Neural progenitor cell (in vitro differentiated cells): ENCODE data around the gene UGGT2. TPM values are rescaled to one million over a fixed set of nuclear protein-coding genes. Genes with fewer than 3 reads are reported as not detected.
A peak's percentile ranks its signal among the peaks of the same experiment; 100 is the strongest.

Experiments
- DNase-seq: peaks from one replicate; pipeline ENCODE4 v3.0.0-alpha.2; 2016; ENCODE audit warnings: low spot score
- H2AFZ ChIP-seq: fragments of 200-600 bp; sonication (generic); replicated peaks from 2 replicates; pipeline ENCODE4 v1.6.1; 2016; ENCODE audit warnings: antibody characterized with exemption
- H3F3A ChIP-seq: fragments of 200-600 bp; sonication (generic); 2 replicates; pipeline ENCODE4 v1.6.1; 2016; ENCODE audit warnings: antibody characterized with exemption, low read depth
- H3K27ac ChIP-seq: fragments of 200-600 bp; sonication (generic); 2 replicates; pipeline ENCODE4 v1.5.1; 2016; ENCODE audit warnings: mild to moderate bottlenecking
- H3K27me3 ChIP-seq: fragments of 200-600 bp; sonication (generic); 2 replicates; pipeline ENCODE4 v1.6.1; 2016; ENCODE audit warnings: mild to moderate bottlenecking, moderate library complexity
- H3K36me3 ChIP-seq: fragments of 200-600 bp; sonication (generic); 2 replicates; pipeline ENCODE4 v1.5.1; 2016
- H3K4me1 ChIP-seq: fragments of 200-600 bp; sonication (generic); 2 replicates; pipeline ENCODE4 v1.6.1; 2016; ENCODE audit warnings: mixed run types
- H3K4me2 ChIP-seq: fragments of 200-600 bp; sonication (generic); 2 replicates; pipeline ENCODE4 v1.6.1; 2016
- H3K4me3 ChIP-seq: fragments of 200-600 bp; sonication (generic); 2 replicates; pipeline ENCODE4 v1.5.1; 2016
- H3K79me2 ChIP-seq: fragments of 200-600 bp; sonication (generic); 2 replicates; pipeline ENCODE4 v1.6.1; 2016; ENCODE audit warnings: low read depth
- H3K9ac ChIP-seq: fragments of 200-600 bp; sonication (generic); 2 replicates; pipeline ENCODE4 v1.6.1; 2016
- H3K9me3 ChIP-seq: fragments of 200-600 bp; sonication (generic); 2 replicates; pipeline ENCODE4 v1.5.1; 2016; ENCODE audit warnings: low read depth
- H4K20me1 ChIP-seq: fragments of 200-600 bp; sonication (generic); 2 replicates; pipeline ENCODE4 v1.6.1; 2016; ENCODE audit warnings: low read depth
- H3K27ac Mint-ChIP-seq: 3 replicates; pipeline ENCODE4 v1.8.0; 2021; ENCODE audit warnings: mixed read lengths
- H3K27me3 Mint-ChIP-seq: 2 replicates; pipeline ENCODE4 v1.8.0; 2022; ENCODE audit warnings: low read depth, mild to moderate bottlenecking, inconsistent platforms, moderate library complexity, mixed read lengths; ENCODE audit not compliant: insufficient read depth
- H3K36me3 Mint-ChIP-seq: 3 replicates; pipeline ENCODE4 v1.8.0; 2021; ENCODE audit warnings: mixed read lengths
- H3K4me1 Mint-ChIP-seq: 3 replicates; pipeline ENCODE4 v1.8.0; 2021; ENCODE audit warnings: mixed read lengths
- H3K4me3 Mint-ChIP-seq: 3 replicates; pipeline ENCODE4 v1.8.0; 2021; ENCODE audit warnings: mild to moderate bottlenecking, moderate library complexity, mixed read lengths
- H3K9me3 Mint-ChIP-seq: 3 replicates; pipeline ENCODE4 v1.8.0; 2020; ENCODE audit warnings: mixed read lengths
- CTCF ChIP-seq: fragments of 200-600 bp; sonication (generic); IDR thresholded peaks from 2 replicates; pipeline ENCODE4 v1.5.1; 2017; ENCODE audit warnings: antibody characterized with exemption, mild to moderate bottlenecking
- EZH2 ChIP-seq: fragments of 200-600 bp; sonication (generic); IDR thresholded peaks from 2 replicates; pipeline ENCODE4 v1.6.1; 2017; ENCODE audit warnings: antibody characterized with exemption, mild to moderate bottlenecking, moderate library complexity
- EZH2phosphoT487 ChIP-seq: fragments of 200-600 bp; sonication (generic); IDR thresholded peaks from 2 replicates; pipeline ENCODE4 v1.6.1; 2017; ENCODE audit warnings: antibody characterized with exemption
- total RNA-seq: library from RNA; depleted of rRNA; stranded (reverse); fragments of >200 nt; gene quantifications from 2 replicates; pipeline ENCODE4 v1.2.3, GENCODE V29; 2015; ENCODE audit warnings: low replicate concordance

UGGT2 gene
- total RNA-seq, 1 donor from 2014 or later: 70.4 TPM

- Mint-ChIP-seq H3K4me1 (peaks cover 6% of the 10 kb centered on the region), H3K27me3 (no peaks in the 10 kb centered on the region), H3K4me3 (no peak overlapping the region), H3K27ac (no peak overlapping the region), H3K9me3 (no peaks in the 10 kb centered on the region), H3K36me3 (no peaks in the 10 kb centered on the region)
- no peaks in the 10 kb centered on the region for H3K4me1 ChIP-seq
- no peak overlapping the region for H3K4me2 ChIP-seq
- H3K36me3 ChIP-seq: no peaks in the 10 kb centered on the region
- H3F3A ChIP-seq: no peaks in the 10 kb centered on the region
- no peak for DNase-seq
- no peak overlapping the region for H2AFZ ChIP-seq
- no peak overlapping the region for H3K4me3 ChIP-seq
- peaks cover 14% of the 10 kb centered on the region for H3K27me3 ChIP-seq
- no peaks in the 10 kb centered on the region for H3K79me2 ChIP-seq
- H3K9me3 ChIP-seq: no peaks in the 10 kb centered on the region
- H4K20me1 ChIP-seq: no peaks in the 10 kb centered on the region
- H3K9ac ChIP-seq: no peak overlapping the region
- no peak overlapping the region for H3K27ac ChIP-seq
- TF ChIP-seq CTCF: no peak
- no peak for TF ChIP-seq EZH2
- no peak for TF ChIP-seq EZH2phosphoT487
Measured at GRCh38 chr13:96081888-96082287, 28.7 kb upstream of the UGGT2 start.

DNA sequence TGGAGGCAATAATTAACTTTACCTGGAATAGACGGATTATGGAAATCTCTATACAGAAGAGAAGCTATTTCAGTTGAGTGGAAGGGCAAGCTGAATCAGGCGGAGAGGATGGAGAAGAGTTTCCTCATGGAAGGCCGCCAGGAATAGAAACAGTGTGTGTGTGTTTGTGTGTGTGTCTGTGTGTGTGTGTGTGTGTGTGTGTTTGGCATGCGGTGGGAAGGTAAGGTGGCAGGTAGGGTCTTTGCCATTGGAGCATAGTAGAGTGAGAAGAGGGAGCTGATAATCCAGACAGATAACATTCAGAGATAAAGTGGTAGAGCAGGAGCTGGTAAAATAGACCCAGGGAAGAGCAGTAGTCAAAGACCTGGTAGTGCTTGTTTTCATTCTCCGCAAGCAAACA lies 27.5 kb upstream of the UGGT2 start:
- no peaks in the 10 kb centered on the region for H3K79me2 ChIP-seq
- no peak overlapping the region for H3K9ac ChIP-seq
- H3K36me3 ChIP-seq: no peaks in the 10 kb centered on the region
- no peak overlapping the region for H3K4me3 ChIP-seq
- H3K4me2 ChIP-seq: no peak overlapping the region
- H3K27ac ChIP-seq: no peak overlapping the region
- no peak for DNase-seq
- H4K20me1 ChIP-seq: no peaks in the 10 kb centered on the region
- no peaks in the 10 kb centered on the region for H3K27me3 Mint-ChIP-seq
- no peak overlapping the region for H3K4me3 Mint-ChIP-seq
- peaks cover 2% of the 10 kb centered on the region for H3K27me3 ChIP-seq
- no peaks in the 10 kb centered on the region for H3K9me3 ChIP-seq
- no peak overlapping the region for H3K27ac Mint-ChIP-seq
- no peak overlapping the region for H2AFZ ChIP-seq
- peaks cover 5% of the 10 kb centered on the region for H3K4me1 Mint-ChIP-seq
- H3K9me3 Mint-ChIP-seq: no peaks in the 10 kb centered on the region
- H3K4me1 ChIP-seq: no peaks in the 10 kb centered on the region
- no peak for TF ChIP-seq EZH2phosphoT487
- no peak for TF ChIP-seq EZH2
- TF ChIP-seq CTCF: no peak
- no peaks in the 10 kb centered on the region for H3K36me3 Mint-ChIP-seq
- H3F3A ChIP-seq: no peaks in the 10 kb centered on the region

DNA sequence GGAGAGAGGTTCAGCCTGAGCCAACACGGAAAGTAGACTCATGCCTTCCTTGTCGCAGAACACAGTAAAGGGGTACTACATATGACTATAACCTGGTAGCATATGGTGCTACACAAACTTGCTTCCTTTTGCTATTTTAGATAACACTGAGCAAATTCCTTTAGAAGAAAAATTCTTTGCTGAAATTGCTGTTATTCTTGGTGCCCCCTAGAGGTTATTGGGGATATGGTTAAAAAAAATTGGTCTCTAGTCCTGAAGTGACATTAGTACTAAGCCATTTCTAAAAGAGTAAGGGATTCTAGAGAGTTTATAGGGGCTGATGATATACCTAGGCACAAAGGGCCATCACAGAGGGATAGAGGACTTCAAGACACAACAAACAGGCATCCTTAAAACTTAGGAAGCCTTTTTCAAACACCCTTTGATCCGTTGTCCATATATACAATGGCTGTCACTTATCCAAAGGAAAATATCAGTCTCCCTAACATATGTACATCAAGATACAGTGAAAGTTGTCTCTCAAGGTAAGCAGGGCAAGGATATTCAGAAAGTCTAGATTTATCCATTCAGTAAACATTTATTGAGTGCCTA lies 22.8 kb upstream of the UGGT2 start:
- H3K27ac Mint-ChIP-seq: no peak overlapping the region
- Histone ChIP-seq H3K9ac (no peak overlapping the region), H3K27me3 (no peaks in the 10 kb centered on the region), H3K36me3 (no peaks in the 10 kb centered on the region), H3K4me2 (no peak overlapping the region), H3K4me3 (no peak overlapping the region), H3K79me2 (no peaks in the 10 kb centered on the region), H3K9me3 (no peaks in the 10 kb centered on the region), H2AFZ (no peak overlapping the region), H3F3A (no peaks in the 10 kb centered on the region), H3K4me1 (no peaks in the 10 kb centered on the region), H3K27ac (no peak overlapping the region), H4K20me1 (no peaks in the 10 kb centered on the region)
- H3K9me3 Mint-ChIP-seq: no peaks in the 10 kb centered on the region
- H3K4me3 Mint-ChIP-seq: no peak overlapping the region
- no peak for TF ChIP-seq EZH2
- peak; percentile 72 for TF ChIP-seq CTCF
- no peaks in the 10 kb centered on the region for H3K27me3 Mint-ChIP-seq
- no peak for DNase-seq
- no peaks in the 10 kb centered on the region for H3K36me3 Mint-ChIP-seq
- no peaks in the 10 kb centered on the region for H3K4me1 Mint-ChIP-seq
